Fibroblast of pulmonary artery (primary cell): Measurements from ENCODE around the gene SLC35E2B.

Source experiments
- DNase-seq: peaks from one replicate; pipeline ENCODE4 v3.0.0-alpha.2; 2010; ENCODE audit warnings: low read depth
- H3K4me3 ChIP-seq: replicated peaks from 2 replicates; pipeline ENCODE4 v1.5.1; 2011; ENCODE audit warnings: low read depth, mild to moderate bottlenecking, control low read depth, low read length, moderate library complexity
- TF ChIP-seq, protein P1 (sequence below): IDR thresholded peaks from 2 replicates; pipeline ENCODE4 v1.5.1; 2011; ENCODE audit warnings: mild to moderate bottlenecking, control low read depth, low read length, inconsistent platforms; ENCODE audit errors: missing control alignments

The SLC35E2B gene

DNA sequence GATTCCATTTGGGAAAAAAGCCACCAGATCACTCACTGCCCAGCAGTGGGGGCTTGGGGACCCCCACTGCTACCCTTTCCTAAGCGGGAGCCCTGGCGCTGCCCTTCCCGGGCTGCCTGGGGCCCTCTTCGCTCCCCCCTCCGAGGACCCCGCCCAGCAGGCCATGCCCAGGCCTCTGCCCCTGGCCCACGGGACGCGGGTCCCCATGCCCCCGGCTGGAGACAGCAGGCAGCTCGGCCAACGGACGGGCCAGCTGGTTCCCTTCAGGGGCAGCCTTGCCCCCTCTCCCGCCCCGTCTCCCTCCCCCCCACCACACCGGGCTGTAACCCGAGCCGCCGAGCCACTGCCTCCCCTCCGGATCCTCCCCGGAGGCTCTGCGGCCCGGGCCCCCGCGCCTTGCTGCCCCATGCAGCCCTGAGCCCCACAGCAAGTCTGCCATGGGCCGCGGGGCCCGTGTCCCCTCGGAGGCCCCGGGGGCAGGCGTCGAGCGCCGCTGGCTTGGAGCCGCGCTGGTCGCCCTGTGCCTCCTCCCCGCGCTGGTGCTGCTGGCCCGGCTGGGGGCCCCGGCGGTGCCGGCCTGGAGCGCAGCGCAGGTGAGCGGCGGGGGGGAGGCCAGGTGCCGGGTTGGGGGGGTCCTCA is 60.7 kb downstream of the SLC35E2B start, which contains the start of gene MMP23B:
MMP23B (plus strand) TSS at position 392 of the 639 bp plus-strand sequence; CDS start at position 438, 46 bp downstream.
- no peak within 1 kb of the TSS for H3K4me3 ChIP-seq
- no peak for DNase-seq
- TF ChIP-seq, protein P1, sequence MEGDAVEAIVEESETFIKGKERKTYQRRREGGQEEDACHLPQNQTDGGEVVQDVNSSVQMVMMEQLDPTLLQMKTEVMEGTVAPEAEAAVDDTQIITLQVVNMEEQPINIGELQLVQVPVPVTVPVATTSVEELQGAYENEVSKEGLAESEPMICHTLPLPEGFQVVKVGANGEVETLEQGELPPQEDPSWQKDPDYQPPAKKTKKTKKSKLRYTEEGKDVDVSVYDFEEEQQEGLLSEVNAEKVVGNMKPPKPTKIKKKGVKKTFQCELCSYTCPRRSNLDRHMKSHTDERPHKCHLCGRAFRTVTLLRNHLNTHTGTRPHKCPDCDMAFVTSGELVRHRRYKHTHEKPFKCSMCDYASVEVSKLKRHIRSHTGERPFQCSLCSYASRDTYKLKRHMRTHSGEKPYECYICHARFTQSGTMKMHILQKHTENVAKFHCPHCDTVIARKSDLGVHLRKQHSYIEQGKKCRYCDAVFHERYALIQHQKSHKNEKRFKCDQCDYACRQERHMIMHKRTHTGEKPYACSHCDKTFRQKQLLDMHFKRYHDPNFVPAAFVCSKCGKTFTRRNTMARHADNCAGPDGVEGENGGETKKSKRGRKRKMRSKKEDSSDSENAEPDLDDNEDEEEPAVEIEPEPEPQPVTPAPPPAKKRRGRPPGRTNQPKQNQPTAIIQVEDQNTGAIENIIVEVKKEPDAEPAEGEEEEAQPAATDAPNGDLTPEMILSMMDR, result no peak

DNA sequence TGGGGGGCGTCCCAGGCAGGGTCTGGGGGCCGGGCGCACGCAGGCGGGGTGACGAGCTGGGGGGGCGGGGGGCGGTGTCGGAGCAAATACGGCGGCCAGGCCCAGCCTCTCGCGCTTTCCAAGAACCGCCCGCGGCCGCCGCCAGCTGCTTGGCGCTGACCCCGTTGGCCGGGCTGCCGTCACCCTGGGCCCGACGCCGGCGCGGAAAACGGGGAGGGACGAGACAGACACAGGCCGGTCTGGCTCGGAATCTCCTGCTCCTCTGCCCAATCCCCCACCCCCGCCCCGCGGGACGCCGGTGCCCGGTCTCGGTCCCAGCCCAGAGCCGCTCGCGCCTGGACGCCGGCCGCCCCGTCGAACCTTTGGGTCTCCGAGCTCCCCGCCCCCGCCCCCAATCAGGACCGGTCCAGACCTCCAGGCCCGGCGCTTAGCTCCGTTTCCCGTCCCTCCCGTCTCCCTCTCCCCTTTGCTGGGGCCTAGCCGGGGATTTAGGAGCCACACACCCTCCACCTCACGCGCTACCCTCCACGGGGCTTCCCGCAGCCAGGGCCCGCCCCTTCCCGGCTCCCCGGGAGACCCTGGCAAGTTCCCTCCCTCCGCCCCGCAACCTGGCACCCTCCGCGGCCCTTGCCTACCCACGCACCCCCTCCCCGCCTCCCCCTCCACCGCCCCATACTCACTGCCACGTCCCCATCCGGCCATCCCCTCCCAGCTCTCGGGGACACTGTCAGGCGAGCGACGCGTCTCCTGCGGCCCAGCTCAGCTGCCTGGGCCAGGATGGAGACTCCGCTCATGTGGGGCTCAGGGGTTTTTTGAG is 61.4 kb downstream of the SLC35E2B start:
- TF ChIP-seq, protein P1, result no peak
- no peak overlapping the region for H3K4me3 ChIP-seq
- peak; percentile 29 for DNase-seq

DNA sequence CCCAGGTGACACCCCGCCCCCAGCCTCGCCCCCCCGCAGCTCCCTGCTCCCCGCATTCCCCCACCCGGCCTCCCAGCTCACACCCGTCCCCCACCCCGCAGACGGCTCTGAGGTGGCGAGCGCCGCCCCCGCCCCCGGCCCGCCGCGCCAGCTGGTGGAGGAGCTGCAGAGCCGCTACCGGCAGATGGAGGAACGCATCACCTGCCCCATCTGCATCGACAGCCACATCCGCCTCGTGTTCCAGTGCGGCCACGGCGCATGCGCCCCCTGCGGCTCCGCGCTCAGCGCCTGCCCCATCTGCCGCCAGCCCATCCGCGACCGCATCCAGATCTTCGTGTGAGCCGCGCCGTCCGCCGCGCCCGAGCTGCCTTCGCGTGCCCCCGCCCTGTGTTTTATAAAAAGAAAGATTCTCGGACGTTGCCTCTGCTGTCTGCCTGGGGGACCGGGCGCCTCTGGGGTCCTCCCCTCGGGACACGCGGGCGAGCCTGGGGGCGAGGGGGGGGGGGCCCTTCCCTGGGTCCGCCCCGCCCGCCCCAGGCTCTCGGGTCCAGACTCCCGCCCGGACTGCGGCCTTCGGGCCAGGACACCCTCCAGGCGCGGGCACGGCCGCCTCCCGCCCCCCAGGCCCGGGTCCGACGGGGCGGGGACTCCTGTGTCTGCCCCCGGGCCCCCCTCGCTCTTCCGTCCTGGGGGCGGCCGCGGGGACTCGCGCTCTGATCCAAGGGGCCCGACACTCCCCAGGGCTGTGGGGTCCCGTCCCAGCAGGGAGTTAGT is 62.2 kb downstream of the SLC35E2B start:
- DNase-seq, result peak; percentile 57
- no peak overlapping the region for H3K4me3 ChIP-seq
- TF ChIP-seq, protein P1, result no peak

DNA sequence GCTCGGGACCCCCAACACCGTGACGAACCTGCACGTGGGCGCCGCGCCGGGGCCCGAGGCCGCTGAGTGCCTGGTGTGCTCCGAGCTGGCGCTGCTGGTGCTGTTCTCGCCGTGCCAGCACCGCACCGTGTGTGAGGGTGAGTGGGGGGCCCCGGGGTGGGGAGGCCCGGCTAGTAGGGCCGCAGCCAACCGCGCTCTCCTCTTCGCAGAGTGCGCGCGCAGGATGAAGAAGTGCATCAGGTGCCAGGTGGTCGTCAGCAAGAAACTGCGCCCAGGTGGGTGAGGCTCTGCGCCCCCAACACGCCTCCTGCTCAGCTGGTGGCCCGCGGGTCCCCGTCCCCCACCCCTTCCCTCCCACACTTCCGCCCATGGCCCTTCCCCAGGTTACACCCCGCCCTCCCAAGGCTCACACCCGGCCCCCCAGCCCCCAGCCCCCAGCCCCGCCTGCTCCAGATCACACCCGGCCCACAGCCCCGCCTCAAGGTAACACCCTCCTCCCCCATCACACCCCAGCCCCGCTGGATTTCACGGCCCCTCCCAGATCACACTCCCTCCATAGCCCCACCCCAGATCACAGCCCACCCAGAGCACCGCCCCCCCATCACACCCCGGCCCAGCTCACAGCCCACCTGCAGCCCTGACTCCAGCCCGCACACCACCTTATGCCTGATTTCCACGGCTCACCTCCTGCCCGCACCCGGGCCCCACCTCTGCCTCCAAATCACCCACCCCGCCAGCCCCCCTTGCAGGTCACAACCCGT is 63.0 kb downstream of the SLC35E2B start:
- no peak overlapping the region for H3K4me3 ChIP-seq
- TF ChIP-seq, protein P1, result no peak
- no peak for DNase-seq

DNA sequence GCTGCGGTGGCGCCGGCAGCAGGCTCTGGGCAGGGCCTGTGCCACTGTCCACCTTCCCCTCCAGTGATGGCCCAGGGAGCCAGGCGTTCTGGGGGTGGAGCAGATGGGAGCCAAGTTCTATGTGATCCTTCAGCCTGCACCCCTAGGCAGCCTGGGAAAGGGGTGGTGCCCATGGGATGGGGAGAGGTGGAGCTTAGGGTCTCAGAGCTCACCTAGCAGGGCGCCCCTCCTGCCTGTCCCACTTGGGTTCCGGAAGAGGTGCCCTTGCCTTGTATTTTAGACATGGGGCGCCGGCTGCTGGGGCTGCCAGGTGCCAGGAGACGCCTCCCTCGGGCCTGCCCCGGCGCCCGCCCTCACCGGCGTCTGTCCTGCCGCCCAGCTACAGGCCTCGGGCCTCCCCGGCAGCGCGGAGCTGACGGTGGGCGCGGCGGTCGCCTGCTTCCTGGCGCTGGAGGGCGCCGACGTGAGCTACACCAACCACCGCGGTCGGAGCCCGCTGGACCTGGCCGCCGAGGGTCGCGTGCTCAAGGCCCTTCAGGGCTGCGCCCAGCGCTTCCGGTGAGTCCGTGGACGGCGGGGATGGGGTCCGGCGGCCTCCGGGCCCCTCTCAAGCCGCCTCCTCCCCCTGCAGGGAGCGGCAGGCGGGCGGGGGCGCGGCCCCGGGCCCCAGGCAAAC is 63.7 kb downstream of the SLC35E2B start:
- H3K4me3 ChIP-seq, result no peak overlapping the region

More for the DNA sequence above, 63.7 kb downstream of the SLC35E2B start:
- TF ChIP-seq, protein P1, result no peak
- DNase-seq, result no peak
